MCF 10A (cell line): ENCODE results near the gene PDCD1LG2. TPM values are rescaled to one million over a fixed set of nuclear protein-coding genes. Genes with fewer than 3 reads are reported as not detected.

Experiments
- BruUV-seq: library from RNA; stranded (reverse); fragments of 400-500 nt; replicated peaks from 2 replicates; lab custom pipeline; 2021; lab: Mats Ljungman, UMichigan
- CTCF ChIA-PET: fragments of 300-600 bp; sonication (Branson Sonifier 250); formaldehyde crosslinking; extraction: SDS; loops from one replicate; lab custom pipeline; 2021; ENCODE audit warnings: antibody characterized with exemption, inconsistent platforms; lab: Yijun Ruan, JAX
- POLR2A ChIA-PET: fragments of 300-600, 350-650 bp; sonication (Branson Sonifier 250); formaldehyde crosslinking; extraction: SDS; loops from one replicate; lab custom pipeline; 2020; ENCODE audit warnings: antibody characterized with exemption, inconsistent platforms; lab: Yijun Ruan, JAX
- DNase-seq: peaks from one replicate; pipeline ENCODE4 v3.0.0-alpha.2; 2018; ENCODE audit not compliant: unreplicated experiment
- H3K27ac Mint-ChIP-seq: one replicate; pipeline ENCODE4 v1.8.0; 2022; ENCODE audit warnings: mild to moderate bottlenecking, low read depth, mixed read lengths; ENCODE audit not compliant: unreplicated experiment
- H3K27me3 Mint-ChIP-seq: one replicate; pipeline ENCODE4 v1.8.0; 2022; ENCODE audit warnings: mixed read lengths; ENCODE audit not compliant: insufficient read depth, unreplicated experiment
- H3K36me3 Mint-ChIP-seq: one replicate; pipeline ENCODE4 v1.8.0; 2022; ENCODE audit warnings: mild to moderate bottlenecking, moderate library complexity, mixed read lengths; ENCODE audit not compliant: insufficient read depth, unreplicated experiment
- H3K4me1 Mint-ChIP-seq: one replicate; pipeline ENCODE4 v1.8.0; 2022; ENCODE audit warnings: mixed read lengths; ENCODE audit not compliant: insufficient read depth, unreplicated experiment
- H3K4me3 Mint-ChIP-seq: one replicate; pipeline ENCODE4 v1.8.0; 2022; ENCODE audit warnings: mild to moderate bottlenecking, moderate library complexity, mixed read lengths; ENCODE audit not compliant: unreplicated experiment
- H3K9me3 Mint-ChIP-seq: one replicate; pipeline ENCODE4 v1.8.0; 2022; ENCODE audit warnings: mixed read lengths; ENCODE audit not compliant: unreplicated experiment
- intact Hi-C: fragments of 100-400 bp; cut with micrococcal nuclease; formaldehyde crosslinking; loops from 2 replicates; pipeline ENCODE4 v1.14.1; 2022
- total RNA-seq: library from RNA; stranded (reverse); gene quantifications from 2 replicates; pipeline ENCODE4 v1.2.3, GENCODE V29; 2022
- TF ChIP-seq, protein P1 (sequence below): fragments of 200-600 bp; IDR thresholded peaks from one replicate; pipeline ENCODE4 v1.8.0; 2022; ENCODE audit warnings: antibody characterized with exemption, mild to moderate bottlenecking; ENCODE audit not compliant: unreplicated experiment

The PDCD1LG2 gene
- total RNA-seq, 1 experiment from 2014 or later: 1.8 TPM

DNA sequence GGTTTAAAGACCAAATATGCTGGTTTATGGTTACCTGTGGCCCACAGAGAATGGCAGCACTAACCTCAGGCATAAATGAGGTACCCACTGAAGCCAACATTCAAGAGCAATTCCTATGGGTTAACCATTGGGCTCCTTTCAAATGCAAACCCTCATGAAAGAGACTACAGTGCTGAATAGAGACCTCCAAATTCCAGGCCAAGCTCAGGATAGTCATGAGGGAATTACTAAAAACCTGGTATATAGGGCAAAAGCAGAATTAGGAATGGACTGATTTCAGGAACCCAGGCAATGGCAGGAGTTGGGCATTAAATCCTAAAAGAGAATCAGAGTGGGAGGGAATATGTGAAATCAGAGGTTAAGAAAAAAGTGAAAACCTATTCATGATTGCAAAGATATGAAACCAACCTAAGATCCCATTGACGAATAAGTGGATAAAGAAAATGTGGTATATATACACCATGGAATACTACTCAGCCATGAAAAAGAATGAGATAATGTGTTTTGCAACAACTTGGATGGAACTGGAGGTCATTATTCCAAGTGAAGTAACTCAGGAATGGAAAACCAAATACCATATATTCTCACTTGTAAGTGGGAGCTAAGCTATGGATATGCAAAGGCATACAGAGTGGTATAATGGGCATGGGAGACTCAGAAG, 51.6 kb downstream of the PDCD1LG2 start:
- DNase-seq: no peak
- POLR2A ChIA-PET: interaction anchor here (0.6 to 1.4 kb wide), 2 partner anchors 103 to 112 kb away, joined by 4 to 5 read pairs; partner anchors contain the start of gene CD274
- H3K9me3 Mint-ChIP-seq: peaks cover 12% of the 10 kb centered on the region
- H3K27me3 Mint-ChIP-seq: no peaks in the 10 kb centered on the region
- peaks cover 18% of the 10 kb centered on the region for H3K4me1 Mint-ChIP-seq
- TF ChIP-seq, protein P1, sequence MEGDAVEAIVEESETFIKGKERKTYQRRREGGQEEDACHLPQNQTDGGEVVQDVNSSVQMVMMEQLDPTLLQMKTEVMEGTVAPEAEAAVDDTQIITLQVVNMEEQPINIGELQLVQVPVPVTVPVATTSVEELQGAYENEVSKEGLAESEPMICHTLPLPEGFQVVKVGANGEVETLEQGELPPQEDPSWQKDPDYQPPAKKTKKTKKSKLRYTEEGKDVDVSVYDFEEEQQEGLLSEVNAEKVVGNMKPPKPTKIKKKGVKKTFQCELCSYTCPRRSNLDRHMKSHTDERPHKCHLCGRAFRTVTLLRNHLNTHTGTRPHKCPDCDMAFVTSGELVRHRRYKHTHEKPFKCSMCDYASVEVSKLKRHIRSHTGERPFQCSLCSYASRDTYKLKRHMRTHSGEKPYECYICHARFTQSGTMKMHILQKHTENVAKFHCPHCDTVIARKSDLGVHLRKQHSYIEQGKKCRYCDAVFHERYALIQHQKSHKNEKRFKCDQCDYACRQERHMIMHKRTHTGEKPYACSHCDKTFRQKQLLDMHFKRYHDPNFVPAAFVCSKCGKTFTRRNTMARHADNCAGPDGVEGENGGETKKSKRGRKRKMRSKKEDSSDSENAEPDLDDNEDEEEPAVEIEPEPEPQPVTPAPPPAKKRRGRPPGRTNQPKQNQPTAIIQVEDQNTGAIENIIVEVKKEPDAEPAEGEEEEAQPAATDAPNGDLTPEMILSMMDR: no peak
- intact Hi-C loops: no loop called here
- H3K36me3 Mint-ChIP-seq: no peaks in the 10 kb centered on the region
- H3K27ac Mint-ChIP-seq: no peak overlapping the region
- CTCF ChIA-PET: interaction anchor here (1.0 kb wide), 1 partner anchor 28 kb away, joined by 3 read pairs; no protein-coding TSS in a partner anchor
- BruUV-seq: no TSS peak
- no peak overlapping the region for H3K4me3 Mint-ChIP-seq

DNA sequence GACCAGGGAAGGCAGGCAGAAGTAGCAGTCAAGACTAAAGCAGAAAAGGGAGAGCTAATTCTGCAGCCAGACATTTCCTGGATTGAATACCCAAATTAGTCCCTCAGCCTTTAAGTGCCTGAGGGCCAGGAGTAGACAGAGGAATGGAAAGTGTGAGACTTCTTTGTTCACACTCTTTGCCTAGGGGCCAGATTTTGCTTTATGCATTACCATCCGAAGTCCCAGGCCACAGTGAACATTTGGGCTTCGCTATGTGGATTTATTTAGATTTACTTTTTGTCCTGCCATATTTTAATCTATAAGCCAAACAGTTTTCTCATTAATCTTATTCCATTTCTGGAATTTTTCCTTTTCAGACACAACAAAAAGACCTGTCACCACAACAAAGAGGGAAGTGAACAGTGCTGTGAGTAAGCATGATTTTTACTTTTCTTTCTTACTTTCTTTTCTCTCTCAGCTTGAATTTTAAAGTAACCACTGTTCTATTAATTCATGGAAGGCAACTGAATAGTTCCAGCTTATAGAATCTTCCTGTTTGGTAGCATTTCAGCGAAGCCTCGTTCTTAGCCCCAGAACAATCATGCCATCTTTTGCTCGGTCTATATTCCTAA, 52.6 kb downstream of the PDCD1LG2 start:
- no peak overlapping the region for H3K4me3 Mint-ChIP-seq
- H3K36me3 Mint-ChIP-seq: no peaks in the 10 kb centered on the region
- peaks cover 18% of the 10 kb centered on the region for H3K4me1 Mint-ChIP-seq
- peaks cover 12% of the 10 kb centered on the region for H3K9me3 Mint-ChIP-seq
- CTCF ChIA-PET: interaction anchor here (1.6 to 2.3 kb wide), 2 partner anchors 27 to 113 kb away, joined by 7 to 12 read pairs; partner anchors contain the start of gene CD274
- intact Hi-C loops: no loop called here
- BruUV-seq: no TSS peak
- POLR2A ChIA-PET: interaction anchor here (1.4 kb wide), 1 partner anchor 113 kb away, joined by 5 read pairs; the partner anchor contains the start of gene CD274
- no peak overlapping the region for H3K27ac Mint-ChIP-seq
- no peaks in the 10 kb centered on the region for H3K27me3 Mint-ChIP-seq
- no peak for DNase-seq
- TF ChIP-seq, protein P1: no peak

- intact Hi-C loops: no loop called here
- POLR2A ChIA-PET: interaction anchor here (0.7 to 1.4 kb wide), 2 partner anchors 114 to 624 kb away, joined by 3 to 5 read pairs; partner anchors contain the start of gene CD274
- Mint-ChIP-seq H3K9me3 (peaks cover 12% of the 10 kb centered on the region), H3K27ac (no peak overlapping the region), H3K27me3 (no peaks in the 10 kb centered on the region), H3K4me3 (no peak overlapping the region), H3K4me1 (peaks cover 18% of the 10 kb centered on the region), H3K36me3 (no peaks in the 10 kb centered on the region)
- DNase-seq: no peak
- TF ChIP-seq, protein P1: no peak
- CTCF ChIA-PET: interaction anchor here (1.6 to 2.7 kb wide), 3 partner anchors 26 to 113 kb away, joined by 7 to 12 read pairs (median 7); partner anchors contain the start of gene CD274
- no TSS peak for BruUV-seq
Observed at GRCh38 chr9:5563417-5563815, 53.1 kb downstream of the PDCD1LG2 start.

DNA sequence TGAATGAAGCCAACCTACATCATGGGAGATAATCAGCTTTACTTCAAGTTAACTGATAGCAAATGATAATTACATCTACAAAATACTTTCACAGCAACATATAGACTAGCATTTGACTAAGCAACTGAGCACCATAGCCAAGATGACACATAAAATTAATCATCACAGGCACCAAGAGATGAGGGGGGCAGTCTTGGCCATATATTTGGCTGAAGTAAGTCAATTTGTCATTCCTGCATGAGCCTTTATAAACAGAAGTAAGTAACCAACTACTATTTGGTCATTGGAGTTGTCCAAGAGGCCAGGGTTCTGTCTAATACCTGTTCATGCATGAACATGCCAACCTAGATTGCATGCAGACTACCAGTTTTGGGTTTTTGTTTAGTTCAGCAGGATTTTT, 53.6 kb downstream of the PDCD1LG2 start:
- Mint-ChIP-seq H3K9me3 (peaks cover 12% of the 10 kb centered on the region), H3K36me3 (no peaks in the 10 kb centered on the region)

More for the DNA sequence above, 53.6 kb downstream of the PDCD1LG2 start:
- Mint-ChIP-seq H3K4me3 (no peak overlapping the region), H3K27ac (no peak overlapping the region), H3K27me3 (no peaks in the 10 kb centered on the region), H3K4me1 (peaks cover 18% of the 10 kb centered on the region)
- intact Hi-C loops: no loop called here
- BruUV-seq: no TSS peak
- POLR2A ChIA-PET: interaction anchor here (0.7 to 1.1 kb wide), 2 partner anchors 14 to 624 kb away, joined by 3 read pairs; no protein-coding TSS in a partner anchor
- CTCF ChIA-PET: interaction anchor here (1.1 to 2.7 kb wide), 4 partner anchors 26 to 120 kb away, joined by 7 to 12 read pairs (median 8); partner anchors contain the start of gene CD274
- no peak for DNase-seq
- TF ChIP-seq, protein P1: no peak
